Measurements from ENCODE around the gene LMAN1L. TPM values are rescaled to one million over a fixed set of nuclear protein-coding genes. Genes with fewer than 3 reads are reported as not detected.

LMAN1L gene
- total RNA-seq, 1 donor from 2014 or later, result 0.65 TPM

GRCh38 chr15:74863239-74864056 is 50.8 kb downstream of the LMAN1L start:
- no peak overlapping the region for H3K4me3 Mint-ChIP-seq
- TF ChIP-seq CTCF (IDR thresholded peaks at IDR 0.05; ENCODE audit: unreplicated experiment), result no peak
- peaks cover 4% of the 10 kb centered on the region for H3K9me3 Mint-ChIP-seq
- H3K4me1 Mint-ChIP-seq, result peaks cover 10% of the 10 kb centered on the region
- H3K27me3 Mint-ChIP-seq (ENCODE audit: low read depth), result no peaks in the 10 kb centered on the region
- no peak for DNase-seq (ENCODE audit: low spot score in 2 of 2, unreplicated experiment in 2 of 2)
- no peak overlapping the region for H3K27ac Mint-ChIP-seq
- H3K36me3 Mint-ChIP-seq, result peaks cover 26% of the 10 kb centered on the region

- no peak for DNase-seq (ENCODE audit: low spot score in 2 of 2, unreplicated experiment in 2 of 2)
- Mint-ChIP-seq H3K9me3 (peaks cover 4% of the 10 kb centered on the region), H3K4me1 (peaks cover 11% of the 10 kb centered on the region), H3K27ac (no peak overlapping the region), H3K36me3 (peaks cover 23% of the 10 kb centered on the region), H3K4me3 (no peak overlapping the region), H3K27me3 (ENCODE audit: low read depth) (no peaks in the 10 kb centered on the region)
- no peak for TF ChIP-seq CTCF (IDR thresholded peaks at IDR 0.05; ENCODE audit: unreplicated experiment)
Observed at GRCh38 chr15:74864296-74864695, 51.7 kb downstream of the LMAN1L start.

- Mint-ChIP-seq H3K27ac (no peak overlapping the region), H3K36me3 (peaks cover 23% of the 10 kb centered on the region), H3K4me1 (peaks cover 22% of the 10 kb centered on the region), H3K4me3 (no peak overlapping the region), H3K27me3 (ENCODE audit: low read depth) (no peaks in the 10 kb centered on the region), H3K9me3 (peaks cover 4% of the 10 kb centered on the region)
- DNase-seq (ENCODE audit: low spot score in 2 of 2, unreplicated experiment in 2 of 2), result no peak
- no peak for TF ChIP-seq CTCF (IDR thresholded peaks at IDR 0.05; ENCODE audit: unreplicated experiment)
Observed at GRCh38 chr15:74865316-74865715, 52.7 kb downstream of the LMAN1L start.

- Mint-ChIP-seq H3K4me3 (no peak overlapping the region), H3K27ac (no peak overlapping the region), H3K36me3 (peaks cover 23% of the 10 kb centered on the region), H3K4me1 (peaks cover 29% of the 10 kb centered on the region), H3K27me3 (ENCODE audit: low read depth) (no peaks in the 10 kb centered on the region), H3K9me3 (peaks cover 4% of the 10 kb centered on the region)
- TF ChIP-seq CTCF (IDR thresholded peaks at IDR 0.05; ENCODE audit: unreplicated experiment), result no peak
- no peak for DNase-seq (ENCODE audit: low spot score in 2 of 2, unreplicated experiment in 2 of 2)
Observed at GRCh38 chr15:74866090-74866489, 53.5 kb downstream of the LMAN1L start.

- Mint-ChIP-seq H3K36me3 (peaks cover 23% of the 10 kb centered on the region), H3K4me1 (peaks cover 34% of the 10 kb centered on the region), H3K27ac (no peak overlapping the region), H3K4me3 (no peak overlapping the region), H3K27me3 (ENCODE audit: low read depth) (no peaks in the 10 kb centered on the region), H3K9me3 (peaks cover 4% of the 10 kb centered on the region)
- TF ChIP-seq CTCF (IDR thresholded peaks at IDR 0.05; ENCODE audit: unreplicated experiment), result no peak
- DNase-seq (ENCODE audit: low spot score in 2 of 2, unreplicated experiment in 2 of 2), result no peak
Observed at GRCh38 chr15:74867466-74868038, 54.9 kb downstream of the LMAN1L start.
